GM12873 (cell line): ENCODE results near the gene GOPC.

Experiments
- TF ChIP-seq, protein P1 (sequence below): IDR thresholded peaks from 2 replicates; pipeline ENCODE4 v1.5.1; 2012; ENCODE audit warnings: low read depth, mild to moderate bottlenecking, moderate library complexity, low read length, control low read depth; ENCODE audit not compliant: insufficient read depth; ENCODE audit errors: missing control alignments

Gene GOPC

GRCh38 chr6:117545161-117545595 lies 57.1 kb downstream of the GOPC start:
- TF ChIP-seq, protein P1, sequence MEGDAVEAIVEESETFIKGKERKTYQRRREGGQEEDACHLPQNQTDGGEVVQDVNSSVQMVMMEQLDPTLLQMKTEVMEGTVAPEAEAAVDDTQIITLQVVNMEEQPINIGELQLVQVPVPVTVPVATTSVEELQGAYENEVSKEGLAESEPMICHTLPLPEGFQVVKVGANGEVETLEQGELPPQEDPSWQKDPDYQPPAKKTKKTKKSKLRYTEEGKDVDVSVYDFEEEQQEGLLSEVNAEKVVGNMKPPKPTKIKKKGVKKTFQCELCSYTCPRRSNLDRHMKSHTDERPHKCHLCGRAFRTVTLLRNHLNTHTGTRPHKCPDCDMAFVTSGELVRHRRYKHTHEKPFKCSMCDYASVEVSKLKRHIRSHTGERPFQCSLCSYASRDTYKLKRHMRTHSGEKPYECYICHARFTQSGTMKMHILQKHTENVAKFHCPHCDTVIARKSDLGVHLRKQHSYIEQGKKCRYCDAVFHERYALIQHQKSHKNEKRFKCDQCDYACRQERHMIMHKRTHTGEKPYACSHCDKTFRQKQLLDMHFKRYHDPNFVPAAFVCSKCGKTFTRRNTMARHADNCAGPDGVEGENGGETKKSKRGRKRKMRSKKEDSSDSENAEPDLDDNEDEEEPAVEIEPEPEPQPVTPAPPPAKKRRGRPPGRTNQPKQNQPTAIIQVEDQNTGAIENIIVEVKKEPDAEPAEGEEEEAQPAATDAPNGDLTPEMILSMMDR, result no peak

- TF ChIP-seq, protein P1, result no peak
Observed at GRCh38 chr6:117544716-117545115, 57.6 kb downstream of the GOPC start.

GRCh38 chr6:117542493-117542892 lies 59.8 kb downstream of the GOPC start:
- TF ChIP-seq, protein P1, result no peak

DNA sequence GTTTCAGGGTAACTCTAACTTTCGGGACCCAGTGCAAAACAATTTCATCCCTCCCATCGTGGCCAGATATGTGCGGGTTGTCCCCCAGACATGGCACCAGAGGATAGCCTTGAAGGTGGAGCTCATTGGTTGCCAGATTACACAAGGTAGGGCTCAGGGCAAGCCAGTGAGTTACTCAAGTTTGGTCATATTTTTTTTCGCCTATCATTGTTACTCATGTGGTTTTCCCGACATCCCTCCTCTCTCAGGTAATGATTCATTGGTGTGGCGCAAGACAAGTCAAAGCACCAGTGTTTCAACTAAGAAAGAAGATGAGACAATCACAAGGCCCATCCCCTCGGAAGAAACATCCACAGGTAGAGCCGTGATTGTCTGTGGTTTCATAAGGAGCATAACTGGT lies 61.6 kb downstream of the GOPC start:
- TF ChIP-seq, protein P1, result no peak

DNA sequence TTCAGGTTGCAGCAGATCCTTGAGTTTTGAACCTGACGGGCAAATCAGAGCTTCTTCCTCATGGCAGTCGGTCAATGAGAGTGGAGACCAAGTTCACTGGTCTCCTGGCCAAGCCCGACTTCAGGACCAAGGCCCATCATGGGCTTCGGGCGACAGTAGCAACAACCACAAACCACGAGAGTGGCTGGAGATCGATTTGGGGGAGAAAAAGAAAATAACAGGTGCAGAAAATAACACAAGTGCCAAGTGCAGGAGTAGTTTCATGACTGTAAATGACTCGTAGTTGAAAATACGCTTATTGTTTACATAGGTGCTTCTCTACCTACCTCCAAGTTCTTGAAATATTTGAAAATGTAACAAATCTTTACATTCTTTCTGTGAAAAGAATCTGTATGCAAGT lies 63.7 kb downstream of the GOPC start:
- TF ChIP-seq, protein P1, result no peak

- TF ChIP-seq, protein P1, result no peak
Observed at GRCh38 chr6:117536317-117536716, 66.0 kb downstream of the GOPC start.

GRCh38 chr6:117534974-117535373 lies 67.3 kb downstream of the GOPC start:
- TF ChIP-seq, protein P1, result no peak

- TF ChIP-seq, protein P1, result no peak
Observed at GRCh38 chr6:117533775-117534174, 68.5 kb downstream of the GOPC start.
